Measurements from ENCODE around the gene ARL2BP. TPM values are rescaled to one million over a fixed set of nuclear protein-coding genes. Genes with fewer than 3 reads are reported as not detected.

The ARL2BP gene
- polyA plus RNA-seq, 3 donors: 35.4 to 84.6 (median 84.0) TPM

DNA sequence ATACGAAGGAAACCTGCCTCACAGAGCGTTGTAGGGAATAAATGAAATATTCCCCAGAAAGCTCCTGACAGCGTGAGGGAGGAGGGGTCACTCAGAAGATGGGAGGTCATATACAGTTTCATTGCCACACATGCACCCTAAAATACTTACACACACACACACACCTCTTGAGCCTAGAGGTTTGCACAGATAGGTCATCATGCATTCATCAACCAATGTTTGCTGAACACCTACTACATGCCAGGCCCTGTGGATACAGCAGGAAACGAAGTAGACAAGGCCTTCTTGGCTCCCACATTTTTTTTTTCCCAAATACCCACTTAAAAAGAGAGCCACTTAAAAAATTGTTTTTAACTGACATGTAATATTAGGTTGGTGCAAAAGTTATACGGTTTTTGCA is 40.3 kb downstream of the ARL2BP start:
- Histone ChIP-seq H3K4me1 (ENCODE audit: control insufficient read depth in 1 of 2, insufficient read depth in 2 of 2, low read length in 2 of 2) (peaks cover 11 to 18% of the 10 kb centered on the region in 2 donors), H4K20me1 (ENCODE audit: insufficient read depth, low read length) (no peaks in the 10 kb centered on the region), H3K9ac (ENCODE audit: insufficient read depth, low read length, poor library complexity, severe bottlenecking) (no peak overlapping the region), H3K4me2 (replicated peaks; ENCODE audit: extremely low read depth, low read length, poor library complexity, severe bottlenecking) (peak overlapping the region; percentile 81), H3K27me3 (ENCODE audit: control insufficient read depth in 2 of 2, insufficient read depth in 2 of 2, low read length in 2 of 2) (peaks cover 18 to 51% of the 10 kb centered on the region in 2 donors), H3K9me3 (replicated peaks in 1 of 2; ENCODE audit: control insufficient read depth in 1 of 2, insufficient read depth in 1 of 2, low read length in 2 of 2) (peaks cover 0 to 4% of the 10 kb centered on the region in 2 donors), H2AFZ (ENCODE audit: insufficient read depth, low read depth, low read length, poor library complexity, severe bottlenecking) (no peak overlapping the region), H3K79me2 (ENCODE audit: insufficient read depth, low read length) (no peaks in the 10 kb centered on the region), H3K36me3 (replicated peaks in 1 of 2; ENCODE audit: control insufficient read depth in 1 of 2, insufficient read depth in 2 of 2, low read length in 2 of 2) (no peaks in the 10 kb centered on the region), H3K4me3 (replicated peaks in 1 of 3; ENCODE audit: low read depth in 2 of 3, low read length in 3 of 3) (peak overlapping the region in 1 of 3 experiments; percentile 73), H3K27ac (ENCODE audit: low read depth in 1 of 2, low read length in 2 of 2) (no peak overlapping the region)
- Mint-ChIP-seq H3K27me3 (ENCODE audit: low read depth in 3 of 3) (peaks cover 47 to 68% (median 55%) of the 10 kb centered on the region in 3 donors), H3K4me3 (peak overlapping the region; percentile 73 to 87), H3K27ac (peak overlapping the region in 1 of 7 donors; percentile 42), H3K4me1 (peaks cover 15% of the 10 kb centered on the region), H3K36me3 (peaks cover 3 to 4% of the 10 kb centered on the region in 2 donors), H3K9me3 (peaks cover 0 to 19% (median 4%) of the 10 kb centered on the region in 7 donors)
- DNase-seq: no peak
- no peak for TF ChIP-seq CTCF (IDR thresholded peaks at IDR 0.05)
- no CpG with 5 or more reads among the region's 5 CpGs for WGBS (ENCODE audit: insufficient coverage)
- intact Hi-C loops (cut with micrococcal nuclease): no loop called here

DNA sequence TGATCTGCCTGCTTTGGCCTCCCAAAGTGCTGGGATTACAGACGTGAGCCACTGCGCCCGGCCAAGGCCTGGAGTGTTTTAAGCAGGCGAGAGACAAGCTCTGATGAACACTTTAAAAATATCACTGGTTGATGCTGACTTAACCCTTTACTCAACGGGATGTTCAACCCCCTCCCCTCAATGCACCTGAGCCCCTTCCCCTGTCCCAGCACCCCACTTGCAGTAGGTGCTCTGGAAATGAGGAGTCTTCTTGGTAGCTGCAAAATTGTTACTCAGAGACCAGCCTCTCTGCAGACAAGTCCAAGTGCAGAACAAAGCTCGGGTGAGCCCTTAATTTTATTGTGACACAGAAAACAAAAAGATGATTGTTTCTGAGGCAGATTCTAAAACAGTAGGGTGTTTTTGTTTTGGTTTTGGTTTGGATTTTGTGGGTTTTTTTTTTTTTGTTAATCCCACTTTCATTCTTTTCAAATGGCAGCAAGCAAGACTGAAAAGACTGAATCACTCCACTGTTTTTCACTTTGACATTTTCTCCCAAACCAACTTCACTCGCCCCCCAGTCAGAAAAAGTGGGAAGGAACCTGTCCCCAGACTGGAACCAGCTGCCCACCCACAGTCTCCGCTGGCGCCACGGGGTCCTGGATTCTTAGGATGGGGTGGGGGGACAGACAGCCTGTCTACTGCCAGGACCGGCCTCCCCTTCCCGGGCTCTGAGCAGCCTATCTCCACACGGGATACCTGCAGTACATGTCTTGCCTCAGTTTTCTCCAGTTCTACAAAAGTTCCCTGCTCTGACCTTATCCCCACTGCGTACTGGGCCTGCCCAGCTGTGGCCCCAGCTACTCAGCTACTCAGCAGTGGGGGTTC is 44.6 kb downstream of the ARL2BP start:
- Mint-ChIP-seq H3K27ac (no peak overlapping the region), H3K9me3 (peaks cover 0 to 8% (median 0%) of the 10 kb centered on the region in 7 donors), H3K27me3 (ENCODE audit: low read depth in 3 of 3) (peaks cover 23 to 31% (median 24%) of the 10 kb centered on the region in 3 donors), H3K36me3 (peaks cover 0 to 3% of the 10 kb centered on the region in 2 donors), H3K4me1 (peaks cover 7% of the 10 kb centered on the region), H3K4me3 (no peak overlapping the region)
- H3K4me1 ChIP-seq (ENCODE audit: control insufficient read depth in 1 of 2, insufficient read depth in 2 of 2, low read length in 2 of 2): peaks cover 6 to 7% of the 10 kb centered on the region in 2 donors
- intact Hi-C loops (cut with micrococcal nuclease): no loop called here
- H3K79me2 ChIP-seq (ENCODE audit: insufficient read depth, low read length): no peaks in the 10 kb centered on the region
- H3K9me3 ChIP-seq (replicated peaks in 1 of 2; ENCODE audit: control insufficient read depth in 1 of 2, insufficient read depth in 1 of 2, low read length in 2 of 2): no peaks in the 10 kb centered on the region
- H3K9ac ChIP-seq (ENCODE audit: insufficient read depth, low read length, poor library complexity, severe bottlenecking): no peak overlapping the region
- H2AFZ ChIP-seq (ENCODE audit: insufficient read depth, low read depth, low read length, poor library complexity, severe bottlenecking): no peak overlapping the region
- no peak for TF ChIP-seq CTCF (IDR thresholded peaks at IDR 0.05)
- no peak overlapping the region for H3K27ac ChIP-seq (ENCODE audit: low read depth in 1 of 2, low read length in 2 of 2)
- peaks cover 8 to 24% of the 10 kb centered on the region in 2 donors for H3K27me3 ChIP-seq (ENCODE audit: control insufficient read depth in 2 of 2, insufficient read depth in 2 of 2, low read length in 2 of 2)
- 94% methylated on average over 10 of the region's 14 CpGs for WGBS (ENCODE audit: insufficient coverage)
- H3K36me3 ChIP-seq (replicated peaks in 1 of 2; ENCODE audit: control insufficient read depth in 1 of 2, insufficient read depth in 2 of 2, low read length in 2 of 2): no peaks in the 10 kb centered on the region
- H3K4me3 ChIP-seq (replicated peaks in 1 of 3; ENCODE audit: low read depth in 2 of 3, low read length in 3 of 3): no peak overlapping the region
- DNase-seq: no peak
- no peak overlapping the region for H3K4me2 ChIP-seq (replicated peaks; ENCODE audit: extremely low read depth, low read length, poor library complexity, severe bottlenecking)
- no peaks in the 10 kb centered on the region for H4K20me1 ChIP-seq (ENCODE audit: insufficient read depth, low read length)

Data from CD14-positive monocyte (primary cell).